Vagina (tissue), 2 donors: ENCODE data around the gene DTL. TPM values are rescaled to one million over a fixed set of nuclear protein-coding genes. Genes with fewer than 3 reads are reported as not detected.

Experiments
- DNase-seq, 2 donors: peaks; one replicate each; pipeline ENCODE4 v3.0.0-alpha.2; 2017; ENCODE audit errors: extremely low spot score in 2 of 2
- H3K27ac ChIP-seq: fragments of 200-600 bp; sonication (generic); one replicate; pipeline ENCODE4 v1.5.1; 2019
- H3K27me3 ChIP-seq: fragments of 200-600 bp; sonication (generic); one replicate; pipeline ENCODE4 v1.5.1; 2019
- H3K36me3 ChIP-seq, 2 donors: fragments of 200-600 bp; sonication (generic); one replicate each; pipeline ENCODE4 v1.5.1; 2017 to 2019
- H3K4me1 ChIP-seq: fragments of 200-600 bp; sonication (generic); one replicate; pipeline ENCODE4 v1.5.1; 2019
- H3K4me3 ChIP-seq, 2 donors: fragments of 200-600 bp; sonication (generic); 1 replicate in 1 of 2; 2 replicates in 1 of 2; pipeline ENCODE4 v1.5.1; 2016 to 2019
- H3K9me3 ChIP-seq: fragments of 200-600 bp; sonication (generic); one replicate; pipeline ENCODE4 v1.5.1; 2019
- POLR2A ChIP-seq, 2 donors: fragments of 450-650 bp; IDR thresholded peaks; one replicate each; pipeline ENCODE4 v1.6.1; 2017; ENCODE audit warnings: antibody characterized with exemption in 2 of 2, mild to moderate bottlenecking in 2 of 2, moderate library complexity in 2 of 2
- POLR2AphosphoS5 ChIP-seq, 2 donors: sonication (generic); formaldehyde crosslinking; IDR thresholded peaks; one replicate each; pipeline ENCODE4 v1.9.0; 2017; ENCODE audit warnings: antibody characterized with exemption in 2 of 2, mild to moderate bottlenecking in 2 of 2, low read depth in 1 of 2; ENCODE audit not compliant: insufficient read depth in 1 of 2
- intact Hi-C: fragments of 100-400 bp; cut with DNase I; formaldehyde crosslinking; loops from one replicate; pipeline ENCODE4 v1.15.1; 2023
- total RNA-seq: library from RNA; depleted of rRNA; stranded (reverse); fragments of >200 nt; gene quantifications from one replicate; pipeline ENCODE4 v1.2.3, GENCODE V29; 2016
- TF ChIP-seq, protein P1 (sequence below), 3 experiments: fragments of 450-650 bp in 2 of 3; fragments of 200-600 bp in 1 of 3; sonication (generic) in 1 of 3; IDR thresholded peaks; one replicate each; pipeline ENCODE4 v1.5.1; 2017 to 2019; ENCODE audit warnings: antibody characterized with exemption in 3 of 3, mild to moderate bottlenecking in 2 of 3, moderate library complexity in 2 of 3

Gene DTL
- total RNA-seq, 1 donor from 2014 or later, result 7.4 TPM

DNA sequence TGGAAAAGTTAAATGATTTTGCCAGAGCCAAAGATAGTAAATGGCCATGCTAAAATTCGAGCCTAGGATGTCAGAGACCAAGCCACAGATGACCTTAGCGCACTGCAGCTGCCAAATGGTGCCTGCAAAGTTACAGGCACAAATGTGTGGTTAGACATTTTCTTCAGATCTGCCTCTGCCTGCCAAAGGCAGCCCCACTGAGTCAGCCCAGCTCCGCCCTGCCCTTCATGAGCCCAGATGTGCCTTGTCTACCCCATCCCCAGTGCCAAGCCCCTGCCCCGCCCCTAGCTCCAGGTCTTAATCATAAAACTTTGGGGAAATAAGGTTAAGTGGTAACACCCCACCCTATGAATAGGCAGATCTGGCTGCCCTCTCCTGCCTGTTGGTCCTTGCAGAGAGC is 105.9 kb downstream of the DTL start:
- Histone ChIP-seq H3K9me3 (no peaks in the 10 kb centered on the region), H3K27me3 (no peaks in the 10 kb centered on the region), H3K27ac (no peak overlapping the region), H3K4me1 (no peaks in the 10 kb centered on the region), H3K4me3 (no peak overlapping the region), H3K36me3 (no peaks in the 10 kb centered on the region)
- intact Hi-C loops, result no loop called here
- DNase-seq, result no peak
- TF ChIP-seq POLR2AphosphoS5 (IDR thresholded peaks at IDR 0.05; ENCODE audit: insufficient read depth in 1 of 2, low read depth in 1 of 2), result peak in 1 of 2 donors; percentile 16
- TF ChIP-seq POLR2A (IDR thresholded peaks at IDR 0.05), result no peak

- H3K36me3 ChIP-seq, result no peaks in the 10 kb centered on the region
- no peaks in the 10 kb centered on the region for H3K9me3 ChIP-seq
- H3K27me3 ChIP-seq, result no peaks in the 10 kb centered on the region
- intact Hi-C loops, result no loop called here
- no peak for DNase-seq
- no peak overlapping the region for H3K27ac ChIP-seq
- no peak overlapping the region for H3K4me3 ChIP-seq
- no peaks in the 10 kb centered on the region for H3K4me1 ChIP-seq
- TF ChIP-seq POLR2AphosphoS5 (IDR thresholded peaks at IDR 0.05; ENCODE audit: insufficient read depth in 1 of 2, low read depth in 1 of 2), result no peak
- TF ChIP-seq POLR2A (IDR thresholded peaks at IDR 0.05), result no peak
- TF ChIP-seq, protein P1, sequence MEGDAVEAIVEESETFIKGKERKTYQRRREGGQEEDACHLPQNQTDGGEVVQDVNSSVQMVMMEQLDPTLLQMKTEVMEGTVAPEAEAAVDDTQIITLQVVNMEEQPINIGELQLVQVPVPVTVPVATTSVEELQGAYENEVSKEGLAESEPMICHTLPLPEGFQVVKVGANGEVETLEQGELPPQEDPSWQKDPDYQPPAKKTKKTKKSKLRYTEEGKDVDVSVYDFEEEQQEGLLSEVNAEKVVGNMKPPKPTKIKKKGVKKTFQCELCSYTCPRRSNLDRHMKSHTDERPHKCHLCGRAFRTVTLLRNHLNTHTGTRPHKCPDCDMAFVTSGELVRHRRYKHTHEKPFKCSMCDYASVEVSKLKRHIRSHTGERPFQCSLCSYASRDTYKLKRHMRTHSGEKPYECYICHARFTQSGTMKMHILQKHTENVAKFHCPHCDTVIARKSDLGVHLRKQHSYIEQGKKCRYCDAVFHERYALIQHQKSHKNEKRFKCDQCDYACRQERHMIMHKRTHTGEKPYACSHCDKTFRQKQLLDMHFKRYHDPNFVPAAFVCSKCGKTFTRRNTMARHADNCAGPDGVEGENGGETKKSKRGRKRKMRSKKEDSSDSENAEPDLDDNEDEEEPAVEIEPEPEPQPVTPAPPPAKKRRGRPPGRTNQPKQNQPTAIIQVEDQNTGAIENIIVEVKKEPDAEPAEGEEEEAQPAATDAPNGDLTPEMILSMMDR (IDR thresholded peaks at IDR 0.05), result no peak
Observed at GRCh38 chr1:212142883-212143530, 107.5 kb downstream of the DTL start.

DNA sequence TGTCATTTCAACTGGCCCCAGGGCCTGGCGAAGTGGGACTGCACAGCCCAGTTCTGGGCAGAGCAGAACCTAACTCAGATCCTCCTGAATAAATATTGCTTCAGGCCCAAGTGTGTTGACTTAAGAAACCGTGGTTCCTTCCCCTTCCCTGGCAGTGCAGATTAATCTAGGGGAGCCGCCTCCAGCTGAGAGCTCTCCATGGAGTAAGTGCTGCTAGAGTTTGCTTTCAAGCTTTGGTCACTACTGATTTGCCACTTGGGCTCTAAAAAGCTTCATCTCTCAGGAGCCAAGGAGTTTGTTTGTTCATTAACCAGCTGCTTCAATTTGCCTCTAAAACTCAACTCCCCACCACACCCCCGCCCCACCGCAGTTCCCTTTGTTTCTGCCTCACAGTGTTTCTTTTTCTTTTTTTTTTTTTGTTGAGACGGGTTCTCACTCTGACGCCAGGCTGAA is 112.1 kb downstream of the DTL start:
- TF ChIP-seq POLR2AphosphoS5 (IDR thresholded peaks at IDR 0.05; ENCODE audit: insufficient read depth in 1 of 2, low read depth in 1 of 2), result no peak
- TF ChIP-seq, protein P1 (IDR thresholded peaks at IDR 0.05), result no peak
- TF ChIP-seq POLR2A (IDR thresholded peaks at IDR 0.05), result no peak
- H3K9me3 ChIP-seq, result no peaks in the 10 kb centered on the region
- H3K27me3 ChIP-seq, result no peaks in the 10 kb centered on the region
- no peaks in the 10 kb centered on the region for H3K4me1 ChIP-seq
- intact Hi-C loops, result no loop called here
- no peak for DNase-seq
- no peak overlapping the region for H3K4me3 ChIP-seq
- H3K36me3 ChIP-seq, result no peaks in the 10 kb centered on the region
- no peak overlapping the region for H3K27ac ChIP-seq

GRCh38 chr1:212149566-212149965 is 114.0 kb downstream of the DTL start:
- Histone ChIP-seq H3K4me3 (no peak overlapping the region), H3K36me3 (no peaks in the 10 kb centered on the region), H3K9me3 (no peaks in the 10 kb centered on the region), H3K27ac (no peak overlapping the region), H3K4me1 (no peaks in the 10 kb centered on the region), H3K27me3 (no peaks in the 10 kb centered on the region)
- TF ChIP-seq, protein P1 (IDR thresholded peaks at IDR 0.05), result no peak
- no peak for TF ChIP-seq POLR2AphosphoS5 (IDR thresholded peaks at IDR 0.05; ENCODE audit: insufficient read depth in 1 of 2, low read depth in 1 of 2)
- intact Hi-C loops, result no loop called here
- no peak for DNase-seq

DNA sequence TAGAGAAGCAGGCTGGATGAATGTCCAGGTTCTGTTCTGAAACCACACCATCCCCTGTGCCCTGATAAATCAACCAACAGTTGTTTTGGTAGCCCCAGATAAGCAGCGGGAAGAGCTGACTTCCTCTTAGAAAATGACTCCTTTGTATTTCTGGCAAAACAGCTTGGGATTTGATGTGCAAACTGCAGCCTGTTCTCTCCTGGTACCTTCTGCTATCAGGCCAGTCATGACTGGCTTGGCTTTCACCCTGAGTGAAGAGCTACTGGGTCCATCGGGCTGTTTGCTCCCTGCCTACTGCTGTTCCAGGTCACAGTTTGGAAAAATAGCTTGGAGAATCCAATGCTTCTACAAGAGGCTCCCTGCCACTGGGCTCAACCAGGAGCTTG is 116.8 kb downstream of the DTL start:
- no peak overlapping the region for H3K4me3 ChIP-seq
- no peaks in the 10 kb centered on the region for H3K9me3 ChIP-seq
- H3K4me1 ChIP-seq, result no peaks in the 10 kb centered on the region
- H3K27ac ChIP-seq, result no peak overlapping the region
- TF ChIP-seq, protein P1 (IDR thresholded peaks at IDR 0.05), result no peak
- TF ChIP-seq POLR2AphosphoS5 (IDR thresholded peaks at IDR 0.05; ENCODE audit: insufficient read depth in 1 of 2, low read depth in 1 of 2) (no peak), POLR2A (IDR thresholded peaks at IDR 0.05) (no peak)
- H3K36me3 ChIP-seq, result no peaks in the 10 kb centered on the region
- DNase-seq, result no peak
- H3K27me3 ChIP-seq, result no peaks in the 10 kb centered on the region
- intact Hi-C loops, result no loop called here
